NCI-H460 (cell line): ENCODE data around the gene FLYWCH2. TPM values are rescaled to one million over a fixed set of nuclear protein-coding genes. Genes with fewer than 3 reads are reported as not detected.

ENCODE experiments used
- DNase-seq: peaks from one replicate; pipeline ENCODE4 v3.0.0-alpha.2; 2016; ENCODE audit warnings: low read depth; ENCODE audit errors: extremely low read depth
- total RNA-seq: library from RNA; depleted of rRNA; stranded (reverse); fragments of >200 nt; shearing (Covaris generic); gene quantifications from 2 replicates; pipeline ENCODE4 v1.2.3, GENCODE V29; 2014

Gene FLYWCH2
- total RNA-seq, 1 experiment from 2014 or later = 80.1 TPM

GRCh38 chr16:2874912-2875362 lies 8.1 kb upstream of the FLYWCH2 start:
- DNase-seq = peak; percentile 76

- DNase-seq = no peak
Measured at GRCh38 chr16:2879854-2880508, 3.0 kb upstream of the FLYWCH2 start.

GRCh38 chr16:2881783-2882649 lies 999 bp upstream of the FLYWCH2 start:
- no peak for DNase-seq

GRCh38 chr16:2883458-2883908 lies 468 bp downstream of the FLYWCH2 start:
- no peak for DNase-seq

GRCh38 chr16:2884041-2884451 lies 1.0 kb downstream of the FLYWCH2 start:
- DNase-seq = no peak

GRCh38 chr16:2894231-2894630 lies 11.2 kb downstream of the FLYWCH2 start:
- DNase-seq = no peak

GRCh38 chr16:2895813-2896212 lies 12.8 kb downstream of the FLYWCH2 start:
- DNase-seq = no peak

GRCh38 chr16:2896480-2897010 lies 13.5 kb downstream of the FLYWCH2 start:
- DNase-seq = no peak

- DNase-seq = no peak
Measured at GRCh38 chr16:2897110-2897509, 14.1 kb downstream of the FLYWCH2 start.

- no peak for DNase-seq
Measured at GRCh38 chr16:2898831-2899563, 16.0 kb downstream of the FLYWCH2 start.

- no peak for DNase-seq
Measured at GRCh38 chr16:2899564-2900072, 16.6 kb downstream of the FLYWCH2 start.

- DNase-seq = no peak
Measured at GRCh38 chr16:2900526-2901075, 17.6 kb downstream of the FLYWCH2 start.

GRCh38 chr16:2902337-2903130 lies 19.5 kb downstream of the FLYWCH2 start:
- DNase-seq = no peak

GRCh38 chr16:2904100-2904921 lies 21.3 kb downstream of the FLYWCH2 start:
- DNase-seq = peak; percentile 82

- DNase-seq = no peak
Measured at GRCh38 chr16:2904922-2905240, 21.9 kb downstream of the FLYWCH2 start.

GRCh38 chr16:2905241-2905987 lies 22.4 kb downstream of the FLYWCH2 start:
- DNase-seq = peak; percentile 100

- DNase-seq = no peak
Measured at GRCh38 chr16:2905988-2906387, 23.0 kb downstream of the FLYWCH2 start.
